HFFc6 (cell line): ENCODE results near the gene THEMIS2. TPM values are rescaled to one million over a fixed set of nuclear protein-coding genes. Genes with fewer than 3 reads are reported as not detected.

Experiments
- DNase-seq: peaks from one replicate; pipeline ENCODE4 v3.0.0-alpha.2; 2018
- H3K27ac Mint-ChIP-seq: 2 replicates; pipeline ENCODE4 v1.8.0; 2020; ENCODE audit warnings: mild to moderate bottlenecking, mixed read lengths
- H3K27me3 Mint-ChIP-seq: 2 replicates; pipeline ENCODE4 v1.8.0; 2021; ENCODE audit warnings: mild to moderate bottlenecking, moderate library complexity, mixed read lengths; ENCODE audit not compliant: insufficient read depth
- H3K36me3 Mint-ChIP-seq: 2 replicates; pipeline ENCODE4 v1.8.0; 2021; ENCODE audit warnings: low read depth, mixed read lengths
- H3K4me1 Mint-ChIP-seq: 2 replicates; pipeline ENCODE4 v1.8.0; 2020; ENCODE audit warnings: low read depth, mixed read lengths
- H3K4me3 Mint-ChIP-seq: 2 replicates; pipeline ENCODE4 v1.8.0; 2020; ENCODE audit warnings: mild to moderate bottlenecking, moderate library complexity, mixed read lengths
- H3K9me3 Mint-ChIP-seq: 2 replicates; pipeline ENCODE4 v1.8.0; 2020; ENCODE audit warnings: mild to moderate bottlenecking, mixed read lengths
- total RNA-seq, 6 experiments: library from RNA; stranded (reverse); fragmentation: NEBNext Ultra II Directional; extraction: Animal tissue kit (Norgen Biotek cat#: 25700); gene quantifications; 2 replicates in 1 of 6; 3 replicates in 5 of 6; pipeline ENCODE4 v1.2.3, GENCODE V29; 2021
- TF ChIP-seq, protein P1 (sequence below): fragments of 200-600 bp; sonication (generic); IDR thresholded peaks from 2 replicates; pipeline ENCODE4 v1.5.0; 2021; ENCODE audit warnings: antibody characterized with exemption, mild to moderate bottlenecking

THEMIS2 gene
- total RNA-seq, 6 experiments from 2014 or later = 1.3 to 5.6 (median 3.7) TPM

DNA sequence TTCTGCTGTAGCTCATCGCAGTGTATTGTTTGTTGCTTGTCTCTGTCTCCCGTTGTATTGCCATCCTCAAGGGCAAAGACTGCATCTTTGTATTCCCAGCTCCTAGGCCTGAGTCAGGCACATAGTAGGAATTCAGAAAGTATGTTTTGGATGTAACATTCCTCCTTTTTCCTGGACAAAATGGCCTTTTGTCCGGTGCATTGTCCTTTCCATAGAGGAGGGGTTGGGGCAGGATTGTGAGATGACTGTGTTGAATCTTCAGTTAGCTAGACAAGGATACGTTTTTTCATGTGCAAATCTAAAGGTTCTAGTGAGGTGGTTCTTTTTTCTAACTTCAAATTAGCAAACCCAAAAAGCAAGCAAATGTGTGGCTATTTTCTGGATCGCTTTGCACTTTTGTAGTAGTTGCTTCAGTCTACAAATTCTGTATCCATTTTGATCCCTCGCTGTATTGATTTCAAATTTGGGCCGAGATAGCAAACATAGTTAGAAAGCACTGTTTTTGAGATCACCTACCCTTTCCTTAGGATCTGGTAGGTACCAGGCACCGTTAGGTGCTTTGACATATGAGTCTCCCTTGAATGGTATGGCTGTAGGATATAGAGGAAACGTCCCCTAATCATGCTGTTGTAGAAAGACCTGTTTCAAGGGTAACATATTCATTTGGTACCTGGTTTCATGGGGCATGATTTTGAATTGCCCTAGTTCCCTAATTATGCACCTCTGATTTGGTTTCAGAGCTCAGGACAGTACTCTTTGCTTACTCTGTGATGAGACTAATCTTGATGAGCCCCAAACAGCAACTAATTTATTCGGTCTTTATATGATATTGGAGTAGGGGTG lies 40.6 kb upstream of the THEMIS2 start:
- Mint-ChIP-seq H3K27ac (peak overlapping the region; percentile 97), H3K4me3 (peak overlapping the region; percentile 97), H3K27me3 (no peaks in the 10 kb centered on the region; the same call in 1 of the 2 replicates), H3K36me3 (peaks cover 12% of the 10 kb centered on the region), H3K4me1 (peaks cover 23% of the 10 kb centered on the region), H3K9me3 (peaks cover 11% of the 10 kb centered on the region; the same call in 1 of the 2 replicates)
- TF ChIP-seq, protein P1, sequence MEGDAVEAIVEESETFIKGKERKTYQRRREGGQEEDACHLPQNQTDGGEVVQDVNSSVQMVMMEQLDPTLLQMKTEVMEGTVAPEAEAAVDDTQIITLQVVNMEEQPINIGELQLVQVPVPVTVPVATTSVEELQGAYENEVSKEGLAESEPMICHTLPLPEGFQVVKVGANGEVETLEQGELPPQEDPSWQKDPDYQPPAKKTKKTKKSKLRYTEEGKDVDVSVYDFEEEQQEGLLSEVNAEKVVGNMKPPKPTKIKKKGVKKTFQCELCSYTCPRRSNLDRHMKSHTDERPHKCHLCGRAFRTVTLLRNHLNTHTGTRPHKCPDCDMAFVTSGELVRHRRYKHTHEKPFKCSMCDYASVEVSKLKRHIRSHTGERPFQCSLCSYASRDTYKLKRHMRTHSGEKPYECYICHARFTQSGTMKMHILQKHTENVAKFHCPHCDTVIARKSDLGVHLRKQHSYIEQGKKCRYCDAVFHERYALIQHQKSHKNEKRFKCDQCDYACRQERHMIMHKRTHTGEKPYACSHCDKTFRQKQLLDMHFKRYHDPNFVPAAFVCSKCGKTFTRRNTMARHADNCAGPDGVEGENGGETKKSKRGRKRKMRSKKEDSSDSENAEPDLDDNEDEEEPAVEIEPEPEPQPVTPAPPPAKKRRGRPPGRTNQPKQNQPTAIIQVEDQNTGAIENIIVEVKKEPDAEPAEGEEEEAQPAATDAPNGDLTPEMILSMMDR = no peak
- DNase-seq = no peak

DNA sequence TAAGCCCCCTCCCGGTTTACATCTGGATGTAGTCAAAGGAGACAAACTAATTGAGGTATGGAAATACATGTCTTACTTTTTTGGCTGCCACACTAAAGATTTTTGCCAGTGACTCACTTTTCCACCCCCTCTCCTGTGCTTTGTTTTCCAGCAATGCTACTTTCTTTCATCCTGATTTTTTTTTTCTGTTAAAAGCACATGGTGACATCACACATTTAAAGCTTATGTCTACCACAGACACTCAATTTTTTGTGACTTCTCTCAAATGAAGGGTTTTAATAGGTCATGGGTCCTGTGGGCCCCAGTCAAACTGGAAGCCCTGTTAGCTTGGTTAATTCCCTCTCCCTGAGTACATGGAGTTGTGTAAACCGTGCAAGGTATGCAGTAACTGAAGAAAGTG lies 39.6 kb upstream of the THEMIS2 start:
- Mint-ChIP-seq H3K4me3 (peak overlapping the region; percentile 97), H3K27me3 (no peaks in the 10 kb centered on the region; the same call in 1 of the 2 replicates), H3K9me3 (peaks cover 11% of the 10 kb centered on the region; the same call in 1 of the 2 replicates), H3K27ac (peak overlapping the region; percentile 97), H3K4me1 (peaks cover 23% of the 10 kb centered on the region), H3K36me3 (peaks cover 12% of the 10 kb centered on the region)
- DNase-seq = peak; percentile 35
- TF ChIP-seq, protein P1 = no peak

- Mint-ChIP-seq H3K27me3 (no peaks in the 10 kb centered on the region; the same call in 1 of the 2 replicates), H3K4me3 (no peak overlapping the region; the same call in 1 of the 2 replicates), H3K4me1 (peaks cover 23% of the 10 kb centered on the region), H3K27ac (no peak overlapping the region), H3K36me3 (peaks cover 12% of the 10 kb centered on the region), H3K9me3 (peaks cover 11% of the 10 kb centered on the region; the same call in 1 of the 2 replicates)
- TF ChIP-seq, protein P1 = no peak
- no peak for DNase-seq
Observed at GRCh38 chr1:27833470-27833869, 38.9 kb upstream of the THEMIS2 start.

DNA sequence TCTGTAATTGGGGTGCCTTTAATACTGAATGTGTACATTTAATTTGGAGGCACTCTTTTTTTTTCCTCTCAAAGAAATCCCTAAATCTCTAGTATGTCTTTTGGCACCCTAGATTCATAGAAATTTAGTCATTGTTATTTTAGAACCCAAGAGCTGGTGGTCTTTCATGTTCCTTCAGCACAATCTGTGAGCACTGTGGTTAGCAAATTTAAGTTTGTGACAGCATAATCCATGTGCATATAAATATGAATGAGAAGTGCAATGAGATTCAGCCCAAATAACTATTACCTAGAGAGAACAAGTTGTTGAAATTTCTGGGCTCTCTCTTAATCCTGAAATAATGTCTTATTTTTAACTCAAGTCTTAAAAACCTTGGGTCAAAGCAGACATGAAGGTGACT lies 37.3 kb upstream of the THEMIS2 start:
- TF ChIP-seq, protein P1 = no peak
- peaks cover 17% of the 10 kb centered on the region for H3K36me3 Mint-ChIP-seq
- H3K27ac Mint-ChIP-seq = no peak overlapping the region
- no peak overlapping the region for H3K4me3 Mint-ChIP-seq
- no peak for DNase-seq
- peaks cover 11% of the 10 kb centered on the region; the same call in 1 of the 2 replicates for H3K9me3 Mint-ChIP-seq
- H3K27me3 Mint-ChIP-seq = no peaks in the 10 kb centered on the region; the same call in 1 of the 2 replicates
- H3K4me1 Mint-ChIP-seq = peaks cover 23% of the 10 kb centered on the region

DNA sequence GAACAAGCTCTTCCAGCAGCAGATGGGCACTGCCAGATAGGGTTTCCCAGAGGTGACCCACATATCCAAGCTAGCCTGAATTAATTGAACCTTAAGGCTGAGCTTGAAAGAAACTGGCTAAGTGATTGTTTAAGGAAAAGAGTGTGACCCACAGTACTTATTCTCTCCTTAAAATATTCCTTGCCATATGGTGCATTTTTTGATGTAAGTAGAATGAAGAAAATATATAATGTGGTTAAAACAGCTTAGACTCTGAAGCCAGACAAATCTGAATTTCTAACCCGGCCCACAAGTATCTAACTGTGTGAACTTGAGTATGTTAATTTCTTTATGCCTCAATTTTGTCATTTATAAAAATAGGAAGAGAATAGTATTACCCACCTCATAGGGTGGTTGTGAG lies 36.8 kb upstream of the THEMIS2 start:
- TF ChIP-seq, protein P1 = no peak
- H3K4me1 Mint-ChIP-seq = peaks cover 23% of the 10 kb centered on the region
- H3K36me3 Mint-ChIP-seq = peaks cover 17% of the 10 kb centered on the region
- no peak overlapping the region for H3K4me3 Mint-ChIP-seq
- no peak overlapping the region; the same call in 1 of the 2 replicates for H3K27ac Mint-ChIP-seq
- peaks cover 11% of the 10 kb centered on the region; the same call in 1 of the 2 replicates for H3K9me3 Mint-ChIP-seq
- DNase-seq = no peak
- no peaks in the 10 kb centered on the region for H3K27me3 Mint-ChIP-seq
